Small intestine (tissue), 7 donors: Measurements from ENCODE around the gene ATPAF1. TPM values are rescaled to one million over a fixed set of nuclear protein-coding genes. Genes with fewer than 3 reads are reported as not detected.

Experiments used
- DNase-seq, 2 donors: peaks; one replicate each; pipeline versions ENCODE4 v3.0.0 to v3.0.0-alpha.2; 2013
- FAIRE-seq: peaks from 2 replicates; lab custom pipeline; 2012; peaks lifted over from hg19 to GRCh38; lab: Jason Lieb, UNC
- H3K27ac ChIP-seq, 3 donors: one replicate each; pipeline ENCODE4 v1.5.1; 2013; ENCODE audit warnings: low read length in 2 of 3, mild to moderate bottlenecking in 2 of 3, control low read depth in 1 of 3, inconsistent platforms in 1 of 3, low read depth in 1 of 3, moderate library complexity in 1 of 3
- H3K27me3 ChIP-seq, 3 donors: one replicate each; pipeline ENCODE4 v1.6.1; 2013; ENCODE audit warnings: low read length in 3 of 3, inconsistent platforms in 1 of 3; ENCODE audit not compliant: control insufficient read depth in 3 of 3, insufficient read depth in 3 of 3
- H3K36me3 ChIP-seq, 3 donors: one replicate each; pipeline ENCODE4 v1.6.1; 2013; ENCODE audit warnings: low read length in 3 of 3, inconsistent platforms in 1 of 3, low read depth in 1 of 3, mild to moderate bottlenecking in 1 of 3, moderate library complexity in 1 of 3; ENCODE audit not compliant: control insufficient read depth in 3 of 3, insufficient read depth in 2 of 3
- H3K4me1 ChIP-seq, 3 donors: one replicate each; pipeline ENCODE4 v1.6.1; 2013; ENCODE audit warnings: low read length in 2 of 3, inconsistent platforms in 1 of 3, low read depth in 1 of 3, mild to moderate bottlenecking in 1 of 3, moderate library complexity in 1 of 3; ENCODE audit not compliant: control insufficient read depth in 3 of 3, insufficient read depth in 2 of 3
- H3K4me3 ChIP-seq, 3 donors: one replicate each; pipeline ENCODE4 v1.5.1; 2013; ENCODE audit warnings: low read length in 3 of 3, control low read depth in 1 of 3, inconsistent platforms in 1 of 3, low read depth in 1 of 3, mild to moderate bottlenecking in 1 of 3, moderate library complexity in 1 of 3
- H3K9me3 ChIP-seq, 2 donors: one replicate each; pipeline ENCODE4 v1.6.1; 2013; ENCODE audit warnings: low read depth in 1 of 2, low read length in 1 of 2; ENCODE audit not compliant: control insufficient read depth in 2 of 2, insufficient read depth in 1 of 2
- WGBS, 3 donors: extraction: QIAGEN DNeasy Blood & Tissue Kit; methylation state at CpG; one replicate each; pipeline ENCODE4 v1.1.7; 2013; 5-methylcytosine and 5-hydroxymethylcytosine counted together
- polyA plus RNA-seq, 4 donors: library from polyadenylated mRNA; stranded (reverse) in 3 of 4; unstranded in 1 of 4; fragments of 200-250 nt in 3 of 4; fragments of 120-200 nt in 1 of 4; gene quantifications; one replicate each; pipeline versions ENCODE4 v1.2.1 to v1.2.3, GENCODE V29; 2013
- donor health status: healthy with polysubstance abuse.
- donor health status: control.
- donor health status: control.
- donor health status: Bipolar disorder and iron deficiency.
- donor health status: healthy.

ATPAF1 gene
- polyA plus RNA-seq, 4 donors, result 23.0 to 42.8 (median 34.6) TPM

- peaks cover 4 to 27% (median 6%) of the 10 kb centered on the region in 3 donors for H3K36me3 ChIP-seq
- DNase-seq, result no peak
- no peaks in the 10 kb centered on the region for H3K9me3 ChIP-seq
- no peaks in the 10 kb centered on the region for H3K27me3 ChIP-seq
- WGBS, 3 donors, result 99 to 100% (median 100%) methylated on average over 1 of the region's 1 CpG
- no peak for FAIRE-seq
- H3K4me1 ChIP-seq, result peaks cover 0 to 5% (median 0%) of the 10 kb centered on the region in 3 donors
- H3K27ac ChIP-seq, result no peak overlapping the region
- H3K4me3 ChIP-seq, result no peak overlapping the region
Observed at GRCh38 chr1:46596036-46596435, 72.1 kb downstream of the ATPAF1 start.

DNA sequence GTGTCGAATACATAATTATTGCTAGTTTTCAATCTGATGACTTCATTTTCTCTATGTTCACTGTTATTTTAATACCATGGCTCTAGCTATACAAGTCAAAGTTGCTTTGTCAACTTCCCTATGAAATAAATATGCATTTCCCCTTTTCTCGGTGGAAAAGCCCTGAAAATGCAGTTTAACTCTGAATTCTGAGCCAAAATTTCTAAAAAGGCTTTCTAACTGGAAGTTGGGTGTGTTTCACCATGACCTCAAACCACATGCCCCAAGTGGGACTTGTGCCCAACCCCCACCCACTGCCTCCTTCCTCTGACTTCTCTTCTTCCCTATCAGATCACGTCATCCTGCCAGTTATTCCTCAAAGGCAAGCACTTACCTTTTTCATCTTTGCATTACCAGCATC is 73.0 kb downstream of the ATPAF1 start:
- 64 to 89% (median 70%) methylated on average over 3 of the region's 3 CpGs for WGBS, 3 donors
- Histone ChIP-seq H3K27me3 (no peaks in the 10 kb centered on the region), H3K9me3 (no peaks in the 10 kb centered on the region), H3K27ac (no peak overlapping the region), H3K4me3 (no peak overlapping the region), H3K36me3 (peaks cover 7 to 28% (median 14%) of the 10 kb centered on the region in 3 donors), H3K4me1 (peaks cover 0 to 5% (median 0%) of the 10 kb centered on the region in 3 donors)
- DNase-seq, result no peak
- no peak for FAIRE-seq

DNA sequence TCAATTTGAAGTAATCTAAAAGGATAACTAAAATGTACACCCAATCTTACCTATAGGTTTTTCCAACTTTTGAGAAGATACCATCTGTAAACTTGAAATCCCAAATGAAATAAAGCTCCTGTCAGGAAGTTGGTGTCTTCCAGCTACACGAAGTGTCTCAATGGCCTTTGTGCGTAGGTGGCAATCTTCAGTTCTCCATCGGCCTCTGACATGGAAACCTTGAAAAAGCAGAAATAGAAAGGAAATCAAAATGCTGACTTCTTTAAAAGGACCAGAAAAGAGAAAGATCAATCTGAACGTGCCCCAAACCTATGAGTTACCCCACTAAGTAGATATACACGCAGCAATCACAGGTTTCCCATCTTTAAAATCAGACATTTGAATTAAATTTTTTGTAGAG is 74.1 kb downstream of the ATPAF1 start:
- Histone ChIP-seq H3K27me3 (no peaks in the 10 kb centered on the region), H3K4me3 (no peak overlapping the region), H3K36me3 (peaks cover 7 to 32% (median 19%) of the 10 kb centered on the region in 3 donors), H3K27ac (no peak overlapping the region), H3K4me1 (no peaks in the 10 kb centered on the region), H3K9me3 (no peaks in the 10 kb centered on the region)
- WGBS, 3 donors, result 86 to 92% (median 92%) methylated on average over 5 of the region's 5 CpGs
- FAIRE-seq, result no peak
- DNase-seq, result no peak

DNA sequence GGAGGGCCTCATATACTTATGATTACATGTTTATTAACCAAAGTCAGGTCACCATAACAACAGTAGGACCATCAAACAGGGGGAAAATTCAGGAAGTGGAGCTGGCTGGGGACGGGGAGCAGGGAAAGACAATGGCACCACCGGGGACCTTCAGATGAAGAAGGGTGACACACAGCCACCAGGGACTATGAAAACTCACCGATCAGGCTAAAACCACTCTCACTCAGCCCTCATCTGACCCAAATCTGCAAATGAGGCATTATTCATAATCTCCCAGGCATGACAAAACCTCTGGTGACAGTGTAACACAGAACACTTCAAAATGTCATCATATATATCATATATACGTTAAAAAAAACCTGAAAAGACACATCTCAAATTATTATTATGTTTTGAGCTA is 75.3 kb downstream of the ATPAF1 start:
- Histone ChIP-seq H3K4me3 (no peak overlapping the region), H3K36me3 (peaks cover 7 to 37% (median 22%) of the 10 kb centered on the region in 3 donors), H3K9me3 (no peaks in the 10 kb centered on the region), H3K4me1 (no peaks in the 10 kb centered on the region), H3K27ac (no peak overlapping the region), H3K27me3 (no peaks in the 10 kb centered on the region)
- WGBS, 3 donors, result 82 to 95% (median 87%) methylated on average over 4 of the region's 4 CpGs
- DNase-seq, result no peak
- FAIRE-seq, result no peak

GRCh38 chr1:46589529-46589928 is 78.6 kb downstream of the ATPAF1 start:
- DNase-seq, result no peak
- no peak for FAIRE-seq
- Histone ChIP-seq H3K9me3 (no peaks in the 10 kb centered on the region), H3K27ac (no peak overlapping the region), H3K4me3 (no peak overlapping the region), H3K27me3 (no peaks in the 10 kb centered on the region), H3K4me1 (no peaks in the 10 kb centered on the region), H3K36me3 (peaks cover 7 to 50% (median 25%) of the 10 kb centered on the region in 3 donors)
- 90 to 97% (median 94%) methylated on average over 3 of the region's 3 CpGs for WGBS, 3 donors

DNA sequence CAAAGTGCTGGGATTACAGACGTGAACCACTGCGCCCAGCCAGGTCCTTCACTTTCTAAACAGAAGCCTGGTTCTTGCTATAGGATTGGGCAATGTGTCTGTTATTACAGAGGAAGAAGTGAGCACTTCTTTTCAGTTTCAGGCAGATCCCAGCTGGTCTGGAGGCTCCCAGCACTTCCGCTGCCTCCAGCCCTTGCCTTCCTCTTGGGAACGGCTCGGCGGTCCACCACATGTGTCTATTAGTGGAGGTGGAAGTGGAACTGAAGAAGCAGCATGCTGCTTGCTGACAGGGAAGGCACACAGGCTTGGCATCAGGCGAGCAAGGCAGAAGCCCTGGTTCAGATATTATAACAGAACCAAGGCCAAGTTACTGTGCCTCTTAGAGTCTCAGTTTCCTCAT is 81.1 kb downstream of the ATPAF1 start:
- Histone ChIP-seq H3K4me1 (no peaks in the 10 kb centered on the region), H3K27me3 (no peaks in the 10 kb centered on the region), H3K36me3 (peaks cover 5 to 46% (median 24%) of the 10 kb centered on the region in 3 donors), H3K27ac (no peak overlapping the region), H3K9me3 (no peaks in the 10 kb centered on the region), H3K4me3 (no peak overlapping the region)
- DNase-seq (no peak), FAIRE-seq (no peak)
- WGBS, 3 donors, result 84 to 91% (median 87%) methylated on average over 7 of the region's 7 CpGs

DNA sequence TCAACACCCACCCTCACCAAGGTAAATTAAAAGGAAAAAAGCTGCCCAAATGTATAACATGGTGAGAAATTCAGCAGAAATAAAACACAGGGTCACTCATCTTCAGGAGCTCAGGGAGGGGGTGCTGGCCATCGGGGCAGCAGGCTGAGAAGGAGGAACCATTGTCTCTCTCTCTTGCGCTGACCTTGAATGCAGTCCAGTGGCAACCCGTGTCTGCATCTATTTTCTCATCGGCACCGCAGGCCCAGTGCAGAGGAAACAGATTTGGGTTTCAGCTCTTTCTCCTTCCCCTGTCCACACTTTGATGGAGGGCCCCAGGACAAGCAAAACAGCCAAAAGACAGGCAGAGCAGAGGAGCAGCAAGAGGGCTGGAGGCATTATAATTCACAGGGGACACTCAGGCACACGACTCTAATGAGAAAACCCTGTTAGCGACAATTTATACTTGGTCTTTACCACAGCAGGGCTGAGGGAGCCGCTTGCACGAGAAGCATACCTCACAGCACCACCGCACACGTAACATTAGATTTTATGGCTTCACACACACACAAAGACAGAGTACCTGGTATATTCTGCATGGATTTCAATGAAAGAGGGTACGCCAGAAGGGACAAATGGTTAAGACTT is 82.7 kb downstream of the ATPAF1 start:
- Histone ChIP-seq H3K4me1 (no peaks in the 10 kb centered on the region), H3K27me3 (no peaks in the 10 kb centered on the region), H3K36me3 (peaks cover 2 to 40% (median 17%) of the 10 kb centered on the region in 3 donors), H3K4me3 (no peak overlapping the region), H3K27ac (no peak overlapping the region), H3K9me3 (no peaks in the 10 kb centered on the region)
- WGBS, 3 donors, result 85 to 92% (median 90%) methylated on average over 12 of the region's 12 CpGs
- FAIRE-seq (no peak), DNase-seq (no peak)

GRCh38 chr1:46583494-46583893 is 84.7 kb downstream of the ATPAF1 start:
- no peak for FAIRE-seq
- WGBS, 3 donors, result 88 to 95% (median 91%) methylated on average over 5 of the region's 5 CpGs
- Histone ChIP-seq H3K4me3 (no peak overlapping the region), H3K27ac (no peak overlapping the region), H3K4me1 (no peaks in the 10 kb centered on the region), H3K9me3 (no peaks in the 10 kb centered on the region), H3K27me3 (no peaks in the 10 kb centered on the region), H3K36me3 (peaks cover 2 to 42% (median 6%) of the 10 kb centered on the region in 3 donors)
- no peak for DNase-seq

- Histone ChIP-seq H3K9me3 (no peaks in the 10 kb centered on the region), H3K27me3 (no peaks in the 10 kb centered on the region), H3K4me1 (no peaks in the 10 kb centered on the region), H3K36me3 (peaks cover 2 to 45% (median 6%) of the 10 kb centered on the region in 3 donors), H3K4me3 (no peak overlapping the region), H3K27ac (no peak overlapping the region)
- DNase-seq (no peak), FAIRE-seq (no peak)
- WGBS, 3 donors, result 79 to 84% (median 81%) methylated on average over 7 of the region's 7 CpGs
Observed at GRCh38 chr1:46582972-46583371, 85.2 kb downstream of the ATPAF1 start.
